ENCODE data around the gene TPPP2. TPM values are rescaled to one million over a fixed set of nuclear protein-coding genes. Genes with fewer than 3 reads are reported as not detected.
"Not testable (repeated sequence)": the region's sequence is repeated elsewhere in the genome, so short reads cannot be mapped to it uniquely, and the experiment has no call there.

The TPPP2 gene
- total RNA-seq, 1 donor from 2014 or later = not detected

DNA sequence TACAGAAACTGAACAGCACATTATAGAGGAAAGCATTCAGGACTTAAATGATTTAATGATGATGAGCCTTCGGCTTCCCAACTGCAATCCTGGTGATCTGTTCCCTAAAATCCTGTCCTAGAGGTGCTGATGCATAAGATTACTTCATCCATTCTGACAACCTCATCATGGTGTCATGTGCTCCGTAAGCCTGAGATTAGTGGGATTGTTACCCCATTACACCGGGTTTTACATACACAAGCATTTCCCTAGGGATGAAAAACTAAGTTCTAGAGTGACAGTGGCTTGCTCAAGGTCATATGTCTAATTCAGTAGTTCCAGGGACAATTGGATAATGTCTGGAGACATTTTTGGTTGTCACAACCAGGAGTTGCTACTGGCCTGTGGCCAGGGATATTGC is 7.1 kb downstream of the TPPP2 start:
- no peak overlapping the region for H3K4me3 ChIP-seq (ENCODE audit: low read depth, low read length)
- peaks cover 2% of the 10 kb centered on the region for H3K27me3 ChIP-seq (ENCODE audit: control insufficient read depth, insufficient read depth, low read length)
- TF ChIP-seq, protein P1, sequence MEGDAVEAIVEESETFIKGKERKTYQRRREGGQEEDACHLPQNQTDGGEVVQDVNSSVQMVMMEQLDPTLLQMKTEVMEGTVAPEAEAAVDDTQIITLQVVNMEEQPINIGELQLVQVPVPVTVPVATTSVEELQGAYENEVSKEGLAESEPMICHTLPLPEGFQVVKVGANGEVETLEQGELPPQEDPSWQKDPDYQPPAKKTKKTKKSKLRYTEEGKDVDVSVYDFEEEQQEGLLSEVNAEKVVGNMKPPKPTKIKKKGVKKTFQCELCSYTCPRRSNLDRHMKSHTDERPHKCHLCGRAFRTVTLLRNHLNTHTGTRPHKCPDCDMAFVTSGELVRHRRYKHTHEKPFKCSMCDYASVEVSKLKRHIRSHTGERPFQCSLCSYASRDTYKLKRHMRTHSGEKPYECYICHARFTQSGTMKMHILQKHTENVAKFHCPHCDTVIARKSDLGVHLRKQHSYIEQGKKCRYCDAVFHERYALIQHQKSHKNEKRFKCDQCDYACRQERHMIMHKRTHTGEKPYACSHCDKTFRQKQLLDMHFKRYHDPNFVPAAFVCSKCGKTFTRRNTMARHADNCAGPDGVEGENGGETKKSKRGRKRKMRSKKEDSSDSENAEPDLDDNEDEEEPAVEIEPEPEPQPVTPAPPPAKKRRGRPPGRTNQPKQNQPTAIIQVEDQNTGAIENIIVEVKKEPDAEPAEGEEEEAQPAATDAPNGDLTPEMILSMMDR (IDR thresholded peaks at IDR 0.05; ENCODE audit: insufficient read depth, low read length, poor library complexity, severe bottlenecking) = no peak
- H3K36me3 ChIP-seq (ENCODE audit: control insufficient read depth, insufficient read depth, low read length) = no peaks in the 10 kb centered on the region
- no peak for DNase-seq (ENCODE audit: low read depth)

DNA sequence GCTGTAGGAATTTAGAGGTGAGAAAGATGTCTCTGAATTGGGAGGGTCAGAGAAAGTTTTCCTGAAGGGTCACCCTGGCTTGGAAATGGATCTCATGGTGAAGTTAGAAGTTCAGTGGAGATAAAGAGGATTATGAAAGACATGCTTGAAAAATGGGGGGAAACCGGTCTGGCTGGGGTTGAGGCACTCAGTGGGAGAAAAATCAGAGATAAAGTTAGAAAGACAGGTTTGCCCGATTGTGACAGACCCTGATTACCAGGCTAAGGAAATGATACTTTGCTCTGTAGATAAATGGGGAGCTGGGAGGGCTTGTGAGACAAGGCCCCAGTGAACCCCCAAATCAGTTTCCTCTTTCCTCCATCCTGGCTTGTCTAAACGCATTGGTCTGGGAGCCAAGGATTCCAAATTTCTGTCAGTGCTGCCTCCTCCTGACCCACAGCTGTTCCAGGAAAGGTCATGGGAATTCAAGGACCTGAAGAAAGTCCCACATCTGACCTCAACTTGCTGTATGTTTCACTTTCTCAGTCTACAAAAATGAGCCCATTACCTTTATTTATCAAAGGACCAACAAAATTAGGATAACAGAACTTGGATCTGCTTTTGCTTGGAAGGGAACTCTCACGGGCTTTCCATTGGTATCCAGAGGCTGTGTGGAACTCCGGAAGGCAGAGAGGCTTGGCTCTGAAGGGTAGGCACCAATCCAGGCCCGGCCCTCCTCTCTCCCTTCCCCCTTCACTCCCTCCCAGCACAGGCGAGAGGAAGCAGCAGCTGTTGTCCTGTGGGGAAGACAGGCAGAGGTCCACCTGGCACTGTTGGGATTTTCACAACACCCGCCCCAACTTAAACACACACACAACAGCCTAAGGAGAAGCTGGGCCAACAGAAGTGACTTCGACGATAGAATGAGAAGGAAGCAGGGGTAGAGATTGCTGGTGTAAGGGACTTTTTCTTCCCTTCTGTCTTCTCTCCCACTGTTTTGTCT is 8.7 kb downstream of the TPPP2 start:
- no peaks in the 10 kb centered on the region for H3K36me3 ChIP-seq (ENCODE audit: control insufficient read depth, insufficient read depth, low read length)
- DNase-seq (ENCODE audit: low read depth) = no peak
- TF ChIP-seq, protein P1 (IDR thresholded peaks at IDR 0.05; ENCODE audit: insufficient read depth, low read length, poor library complexity, severe bottlenecking) = no peak

DNA sequence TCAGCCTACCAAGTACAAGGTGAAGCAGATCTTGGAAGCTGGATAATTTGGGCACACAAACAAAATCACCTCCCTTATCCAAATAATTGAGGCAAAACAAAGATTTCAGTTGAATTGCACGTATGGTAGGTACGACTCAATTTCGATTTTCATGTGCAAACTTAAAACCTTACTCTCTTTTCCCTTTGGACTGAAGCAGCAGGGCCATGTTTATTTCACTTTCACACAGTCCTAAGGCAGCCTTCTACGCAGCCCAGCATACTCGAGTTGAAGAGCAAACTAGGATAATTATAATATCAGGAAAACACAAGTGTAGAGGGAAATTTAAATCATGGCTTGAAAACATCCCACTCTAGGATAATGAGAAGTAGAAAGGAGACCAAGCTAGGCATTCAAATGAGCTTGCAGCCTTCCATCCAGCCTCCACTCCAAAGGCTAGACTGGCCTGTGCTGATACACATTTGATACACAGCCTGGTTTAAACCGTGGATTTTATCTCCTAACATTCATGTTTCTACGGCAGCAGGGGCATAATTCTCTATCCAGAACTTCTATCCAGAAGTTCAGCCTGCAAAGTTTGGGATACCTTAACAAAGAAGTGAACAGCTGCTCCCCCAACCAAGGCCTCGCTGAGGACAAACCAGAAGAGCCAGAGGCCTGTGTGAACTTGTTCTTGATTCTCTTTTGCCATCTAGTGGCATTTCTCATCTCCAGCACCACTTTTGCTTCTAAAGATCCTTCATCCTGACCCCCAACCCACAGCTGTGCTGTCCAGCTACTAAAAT is 9.8 kb downstream of the TPPP2 start:
- TF ChIP-seq, protein P1 (IDR thresholded peaks at IDR 0.05; ENCODE audit: insufficient read depth, low read length, poor library complexity, severe bottlenecking) = peak; percentile 61
- no peak for DNase-seq (ENCODE audit: low read depth)
- Histone ChIP-seq H3K27me3 (ENCODE audit: control insufficient read depth, insufficient read depth, low read length) (peaks cover 4% of the 10 kb centered on the region), H3K36me3 (ENCODE audit: control insufficient read depth, insufficient read depth, low read length) (no peaks in the 10 kb centered on the region), H3K4me3 (ENCODE audit: low read depth, low read length) (no peak overlapping the region)

More for the DNA sequence above, 8.7 kb downstream of the TPPP2 start:
- Histone ChIP-seq H3K4me3 (ENCODE audit: low read depth, low read length) (no peak overlapping the region), H3K27me3 (ENCODE audit: control insufficient read depth, insufficient read depth, low read length) (peaks cover 6% of the 10 kb centered on the region)

DNA sequence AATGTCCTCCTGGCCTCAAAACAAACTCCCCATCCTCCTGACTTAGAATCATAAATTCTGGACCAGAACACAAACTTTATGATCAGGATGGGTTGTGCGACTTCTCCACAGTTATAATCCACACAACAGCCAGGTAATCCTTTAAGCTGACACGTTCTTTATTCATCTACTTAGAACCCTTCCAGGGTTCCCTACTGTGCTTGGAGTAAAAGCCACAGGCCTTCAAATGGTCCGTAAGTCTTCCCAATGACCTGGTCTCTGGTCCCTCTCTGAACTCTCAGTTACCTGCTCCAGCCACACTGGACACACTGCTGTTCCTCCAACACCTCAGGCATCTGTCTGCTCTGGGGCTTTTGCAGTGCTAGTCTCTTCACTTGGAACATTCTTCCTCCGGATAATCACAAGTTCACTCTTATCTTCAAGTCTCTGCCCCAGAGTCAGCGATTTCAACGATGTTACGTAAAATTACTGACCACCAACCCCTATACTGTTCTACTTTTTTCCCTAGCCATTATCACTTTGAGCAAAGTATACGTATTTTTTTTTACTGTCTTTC is 10.4 kb downstream of the TPPP2 start:
- Histone ChIP-seq H3K27me3 (ENCODE audit: control insufficient read depth, insufficient read depth, low read length) (peaks cover 4% of the 10 kb centered on the region), H3K36me3 (ENCODE audit: control insufficient read depth, insufficient read depth, low read length) (no peaks in the 10 kb centered on the region), H3K4me3 (ENCODE audit: low read depth, low read length) (no peak overlapping the region)
- no peak for DNase-seq (ENCODE audit: low read depth)
- TF ChIP-seq, protein P1 (IDR thresholded peaks at IDR 0.05; ENCODE audit: insufficient read depth, low read length, poor library complexity, severe bottlenecking) = no peak

DNA sequence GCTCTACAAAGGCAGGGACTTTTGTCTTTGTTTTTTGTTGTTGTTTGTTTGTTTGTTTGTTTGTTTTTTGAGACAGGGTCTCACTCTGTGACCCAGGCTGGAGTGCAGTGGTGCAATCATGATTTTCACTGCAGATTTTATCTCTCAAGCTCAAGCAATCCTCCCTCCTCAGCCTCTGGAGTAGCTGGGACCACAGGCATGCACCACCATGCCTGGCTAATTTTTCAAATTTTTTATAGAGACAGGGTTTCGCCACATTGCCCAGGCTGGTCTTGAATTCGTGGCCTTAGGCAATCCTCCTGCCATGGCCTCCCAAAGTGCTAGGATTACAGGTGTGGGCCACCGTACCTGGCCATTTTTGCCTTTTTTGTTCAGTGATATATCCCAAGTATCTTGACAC is 10.9 kb downstream of the TPPP2 start:
- not testable (repeated sequence) for DNase-seq (ENCODE audit: low read depth); H3K36me3 ChIP-seq (ENCODE audit: control insufficient read depth, insufficient read depth, low read length); H3K27me3 ChIP-seq (ENCODE audit: control insufficient read depth, insufficient read depth, low read length); H3K4me3 ChIP-seq (ENCODE audit: low read depth, low read length)
